Activated naive CD4-positive, alpha-beta T cell treated with anti-CD3 and anti-CD28 coated beads, Interleukin-2, amount 10 ng/mL, durations not matched to agents 7 days and 5 days (primary cell): ENCODE data around the gene GFRA3.
"Not testable (repeated sequence)": the region's sequence is repeated elsewhere in the genome, so short reads cannot be mapped to it uniquely, and the experiment has no call there.

Experiments
- CTCF ChIA-PET: fragments of 350-600 bp; sonication (Branson Sonifier 250); formaldehyde crosslinking; loops from one replicate; lab custom pipeline; 2021; ENCODE audit warnings: antibody characterized with exemption; lab: Charles Lee
- DNase-seq: peaks from one replicate; pipeline ENCODE4 v3.0.0-alpha.2; 2020
- H3K27ac Mint-ChIP-seq: one replicate; pipeline ENCODE4 v1.8.0; 2021; ENCODE audit warnings: mild to moderate bottlenecking, moderate library complexity, mixed read lengths
- H3K27me3 Mint-ChIP-seq: one replicate; pipeline ENCODE4 v1.8.0; 2021; ENCODE audit warnings: mild to moderate bottlenecking, mixed read lengths
- H3K36me3 Mint-ChIP-seq: one replicate; pipeline ENCODE4 v1.8.0; 2021; ENCODE audit warnings: mixed read lengths
- H3K4me1 Mint-ChIP-seq: one replicate; pipeline ENCODE4 v1.8.0; 2021; ENCODE audit warnings: mixed read lengths
- H3K4me3 Mint-ChIP-seq: one replicate; pipeline ENCODE4 v1.8.0; 2021; ENCODE audit warnings: mild to moderate bottlenecking, moderate library complexity, mixed read lengths
- H3K9me3 Mint-ChIP-seq: one replicate; pipeline ENCODE4 v1.8.0; 2021; ENCODE audit warnings: mixed read lengths

Gene GFRA3, protein sequence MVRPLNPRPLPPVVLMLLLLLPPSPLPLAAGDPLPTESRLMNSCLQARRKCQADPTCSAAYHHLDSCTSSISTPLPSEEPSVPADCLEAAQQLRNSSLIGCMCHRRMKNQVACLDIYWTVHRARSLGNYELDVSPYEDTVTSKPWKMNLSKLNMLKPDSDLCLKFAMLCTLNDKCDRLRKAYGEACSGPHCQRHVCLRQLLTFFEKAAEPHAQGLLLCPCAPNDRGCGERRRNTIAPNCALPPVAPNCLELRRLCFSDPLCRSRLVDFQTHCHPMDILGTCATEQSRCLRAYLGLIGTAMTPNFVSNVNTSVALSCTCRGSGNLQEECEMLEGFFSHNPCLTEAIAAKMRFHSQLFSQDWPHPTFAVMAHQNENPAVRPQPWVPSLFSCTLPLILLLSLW

DNA sequence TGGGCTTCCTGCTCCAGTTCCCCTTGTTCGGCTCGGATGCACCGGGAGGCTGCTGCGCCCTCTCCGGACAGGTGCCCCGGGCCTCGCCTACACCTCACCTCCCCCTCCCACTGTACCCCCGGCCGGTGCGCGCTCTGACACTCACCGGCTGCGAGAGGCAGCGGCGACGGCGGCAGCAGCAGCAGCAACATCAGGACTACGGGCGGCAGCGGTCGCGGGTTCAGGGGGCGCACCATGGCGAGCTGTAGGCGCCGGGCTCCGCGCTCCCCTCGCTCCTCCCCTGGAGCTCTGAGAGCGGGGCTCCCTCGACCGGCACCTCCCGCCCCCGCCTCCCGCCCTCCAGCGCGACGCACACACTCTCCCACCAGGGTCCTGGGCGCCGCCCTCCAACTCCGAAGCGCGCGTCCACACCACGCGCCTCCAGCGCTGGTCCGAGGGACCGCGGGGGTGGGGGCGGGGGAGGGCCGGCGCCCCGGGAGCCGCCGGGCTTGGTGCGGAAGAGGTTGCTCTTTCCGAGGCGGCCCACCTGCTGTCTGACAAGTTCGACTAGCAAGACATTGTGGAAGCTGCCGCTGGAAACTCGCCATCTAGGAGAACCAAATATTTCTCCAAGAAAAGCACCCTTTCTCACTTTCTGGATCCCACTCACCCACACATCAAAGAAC, at the start of gene GFRA3:
Gene GFRA3 (minus strand): TSS at position 433 of the 665 bp plus-strand sequence. CDS start 197 bp downstream, at position 236.
- CTCF ChIA-PET: no interaction called here
- peaks cover 46% of the 10 kb centered on the region for H3K27me3 Mint-ChIP-seq

GRCh38 chr5:138318211-138318610, 43.8 kb upstream of the GFRA3 start:
- not testable (repeated sequence) for H3K27me3 Mint-ChIP-seq, H3K4me3 Mint-ChIP-seq, H3K27ac Mint-ChIP-seq, H3K4me1 Mint-ChIP-seq, DNase-seq, H3K9me3 Mint-ChIP-seq
- peaks cover 20% of the 10 kb centered on the region for H3K36me3 Mint-ChIP-seq
- CTCF ChIA-PET: interaction anchor here (0.8 kb wide), 1 partner anchor 33 kb away, joined by 3 read pairs; no protein-coding TSS in a partner anchor

More for the DNA sequence above, at the start of gene GFRA3:
- no peak within 1 kb of the TSS for H3K27ac Mint-ChIP-seq
- H3K4me1 Mint-ChIP-seq: peaks cover 7% of the 10 kb centered on the region
- peak; percentile 28 for DNase-seq
- H3K9me3 Mint-ChIP-seq: no peaks in the 10 kb centered on the region
- no peaks in the 10 kb centered on the region for H3K36me3 Mint-ChIP-seq
- peak within 1 kb of the TSS; percentile 47 for H3K4me3 Mint-ChIP-seq

GRCh38 chr5:138316355-138316754, 41.9 kb upstream of the GFRA3 start:
- no peaks in the 10 kb centered on the region for H3K27me3 Mint-ChIP-seq
- no peaks in the 10 kb centered on the region for H3K9me3 Mint-ChIP-seq
- no peak for DNase-seq
- H3K27ac Mint-ChIP-seq: no peak overlapping the region
- CTCF ChIA-PET: interaction anchor here (0.8 kb wide), 1 partner anchor 138 kb away, joined by 3 read pairs; no protein-coding TSS in a partner anchor
- no peaks in the 10 kb centered on the region for H3K4me1 Mint-ChIP-seq
- peaks cover 35% of the 10 kb centered on the region for H3K36me3 Mint-ChIP-seq
- no peak overlapping the region for H3K4me3 Mint-ChIP-seq

DNA sequence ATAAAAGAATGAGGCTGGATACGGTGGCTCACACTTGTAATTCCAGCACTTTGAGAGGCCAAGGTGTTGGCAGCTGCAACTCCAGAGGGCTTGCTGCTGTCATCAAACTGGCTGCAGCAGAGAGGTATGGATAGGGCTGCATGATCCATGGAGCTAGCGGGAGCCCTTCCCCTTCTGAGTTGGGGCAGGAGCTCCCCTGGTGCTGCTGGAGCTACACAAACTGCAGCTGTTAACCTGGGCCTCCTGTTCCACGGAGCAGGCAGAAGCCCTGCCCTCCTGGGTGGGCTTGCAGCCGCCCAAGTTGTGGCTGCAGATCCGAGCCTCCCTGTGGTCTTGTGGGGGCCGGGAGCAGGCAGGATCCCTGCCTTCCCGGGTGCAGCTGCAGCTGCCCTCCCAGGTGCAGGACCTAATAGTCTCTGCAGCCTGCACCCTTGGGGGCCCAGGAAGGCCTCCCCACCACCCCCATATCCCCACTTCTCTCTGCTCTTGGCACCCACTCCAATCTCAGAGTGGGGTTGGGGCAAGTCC, 41.4 kb upstream of the GFRA3 start:
- CTCF ChIA-PET: interaction anchor here (0.8 kb wide), 1 partner anchor 138 kb away, joined by 3 read pairs; no protein-coding TSS in a partner anchor
- no peaks in the 10 kb centered on the region for H3K27me3 Mint-ChIP-seq
- H3K36me3 Mint-ChIP-seq: peaks cover 39% of the 10 kb centered on the region
- H3K27ac Mint-ChIP-seq: no peak overlapping the region
- no peaks in the 10 kb centered on the region for H3K4me1 Mint-ChIP-seq
- no peaks in the 10 kb centered on the region for H3K9me3 Mint-ChIP-seq
- no peak overlapping the region for H3K4me3 Mint-ChIP-seq
- DNase-seq: no peak

DNA sequence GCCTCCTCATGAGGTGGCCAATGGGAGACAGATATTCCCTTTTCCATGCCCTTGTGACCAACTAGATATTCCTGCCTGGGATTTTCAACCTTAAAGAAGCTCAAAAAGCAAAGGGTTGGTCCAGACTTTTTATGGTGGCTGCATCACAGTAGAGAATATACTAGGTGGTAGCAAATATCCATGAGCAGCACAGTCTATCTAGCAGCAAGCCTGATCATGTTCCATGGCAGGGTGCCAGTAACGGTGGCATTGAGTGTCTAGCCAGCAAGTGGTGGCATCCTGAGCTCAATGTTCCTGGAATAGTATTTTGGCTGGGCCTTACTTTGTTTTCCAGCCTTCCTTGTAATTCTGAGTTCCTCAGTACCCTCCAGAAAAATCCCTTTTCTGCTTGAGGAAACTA, 31.4 kb upstream of the GFRA3 start:
- no peaks in the 10 kb centered on the region for H3K27me3 Mint-ChIP-seq
- H3K27ac Mint-ChIP-seq: no peak overlapping the region
- DNase-seq: no peak
- H3K4me1 Mint-ChIP-seq: no peaks in the 10 kb centered on the region
- CTCF ChIA-PET: no interaction called here
- no peaks in the 10 kb centered on the region for H3K9me3 Mint-ChIP-seq
- no peak overlapping the region for H3K4me3 Mint-ChIP-seq
- peaks cover 19% of the 10 kb centered on the region for H3K36me3 Mint-ChIP-seq

DNA sequence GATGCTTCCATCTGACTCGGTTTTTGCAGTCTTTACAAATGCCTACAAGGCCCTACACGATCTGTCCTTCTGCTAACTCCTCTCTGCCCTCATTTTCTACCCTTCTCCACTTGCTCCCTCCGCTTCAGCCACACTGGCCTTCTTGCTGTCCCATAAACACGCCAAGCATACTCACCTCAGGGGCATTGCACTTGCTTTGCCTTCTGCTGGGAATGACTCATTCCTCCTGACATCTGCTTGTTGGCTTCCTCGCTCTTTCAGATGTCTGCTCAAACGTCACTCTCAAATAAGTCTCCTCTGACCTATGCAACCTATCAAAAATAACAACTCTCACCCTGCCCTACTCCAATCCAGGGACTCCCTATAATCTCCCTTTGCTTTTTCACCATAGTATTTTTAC, 29.0 kb upstream of the GFRA3 start:
- Mint-ChIP-seq H3K9me3 (no peaks in the 10 kb centered on the region), H3K27ac (no peak overlapping the region), H3K36me3 (peaks cover 23% of the 10 kb centered on the region), H3K4me3 (no peak overlapping the region), H3K27me3 (no peaks in the 10 kb centered on the region), H3K4me1 (no peaks in the 10 kb centered on the region)
- DNase-seq: no peak
- CTCF ChIA-PET: no interaction called here

GRCh38 chr5:138289296-138289695, 14.9 kb upstream of the GFRA3 start:
- Mint-ChIP-seq H3K27ac (no peak overlapping the region), H3K27me3 (no peaks in the 10 kb centered on the region), H3K36me3 (peaks cover 23% of the 10 kb centered on the region), H3K4me3 (no peak overlapping the region), H3K9me3 (no peaks in the 10 kb centered on the region), H3K4me1 (no peaks in the 10 kb centered on the region)
- DNase-seq: no peak
- CTCF ChIA-PET: no interaction called here

GRCh38 chr5:138287246-138287645, 12.8 kb upstream of the GFRA3 start:
- H3K36me3 Mint-ChIP-seq: peaks cover 23% of the 10 kb centered on the region
- no peak overlapping the region for H3K27ac Mint-ChIP-seq
- H3K4me3 Mint-ChIP-seq: no peak overlapping the region
- H3K27me3 Mint-ChIP-seq: no peaks in the 10 kb centered on the region
- no peaks in the 10 kb centered on the region for H3K4me1 Mint-ChIP-seq
- CTCF ChIA-PET: no interaction called here
- DNase-seq: no peak
- no peaks in the 10 kb centered on the region for H3K9me3 Mint-ChIP-seq

DNA sequence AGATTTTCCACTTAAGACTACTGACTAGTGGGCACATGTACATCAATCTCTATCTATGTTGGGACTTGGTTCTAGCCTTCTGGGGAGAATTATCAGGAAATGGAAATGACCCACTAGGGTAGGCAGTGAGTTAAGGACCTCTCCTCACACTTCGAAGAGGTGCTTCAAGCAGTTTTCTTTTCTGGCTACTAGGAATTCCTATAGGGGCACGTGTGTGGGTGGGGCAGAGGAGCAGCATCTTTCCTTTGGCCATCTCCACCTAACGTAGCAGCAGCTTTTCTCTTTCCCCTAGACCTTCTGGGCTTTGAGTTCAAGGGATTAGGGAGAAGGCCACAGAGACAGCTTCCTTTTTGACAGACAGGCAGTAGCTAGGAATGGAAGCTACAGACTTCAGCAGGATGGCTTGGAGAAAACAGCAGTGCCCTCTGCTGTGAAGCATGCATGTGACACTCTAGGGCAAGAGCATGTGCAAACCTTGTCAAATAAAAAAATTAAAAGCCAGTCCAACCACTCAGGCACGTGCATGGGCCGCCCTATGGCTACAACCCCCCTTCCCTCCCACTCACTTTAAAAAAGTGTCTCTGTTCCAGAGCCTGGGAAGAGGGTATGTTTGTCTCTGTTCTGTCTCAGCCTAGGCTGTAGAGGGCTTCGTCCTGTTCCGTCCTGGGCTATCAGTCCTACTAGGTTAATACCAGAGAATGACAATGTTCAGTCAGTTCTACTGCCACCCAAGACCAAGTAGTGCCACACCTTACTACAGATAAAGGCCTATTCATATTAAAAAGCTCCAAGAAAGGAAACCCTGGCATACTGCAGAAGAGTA, 8.7 kb upstream of the GFRA3 start:
- Mint-ChIP-seq H3K4me1 (no peaks in the 10 kb centered on the region), H3K4me3 (no peak overlapping the region), H3K36me3 (peaks cover 16% of the 10 kb centered on the region), H3K27me3 (no peaks in the 10 kb centered on the region), H3K9me3 (no peaks in the 10 kb centered on the region), H3K27ac (no peak overlapping the region)
- CTCF ChIA-PET: interaction anchor here (1.0 kb wide), 1 partner anchor 100 kb away, joined by 3 read pairs; no protein-coding TSS in a partner anchor
- peak; percentile 27 for DNase-seq

GRCh38 chr5:138280915-138281314, 6.5 kb upstream of the GFRA3 start:
- CTCF ChIA-PET: no interaction called here
- H3K36me3 Mint-ChIP-seq: peaks cover 11% of the 10 kb centered on the region
- H3K4me1 Mint-ChIP-seq: no peaks in the 10 kb centered on the region
- H3K9me3 Mint-ChIP-seq: no peaks in the 10 kb centered on the region
- no peak overlapping the region for H3K4me3 Mint-ChIP-seq
- peaks cover 13% of the 10 kb centered on the region for H3K27me3 Mint-ChIP-seq
- no peak overlapping the region for H3K27ac Mint-ChIP-seq
- DNase-seq: no peak

DNA sequence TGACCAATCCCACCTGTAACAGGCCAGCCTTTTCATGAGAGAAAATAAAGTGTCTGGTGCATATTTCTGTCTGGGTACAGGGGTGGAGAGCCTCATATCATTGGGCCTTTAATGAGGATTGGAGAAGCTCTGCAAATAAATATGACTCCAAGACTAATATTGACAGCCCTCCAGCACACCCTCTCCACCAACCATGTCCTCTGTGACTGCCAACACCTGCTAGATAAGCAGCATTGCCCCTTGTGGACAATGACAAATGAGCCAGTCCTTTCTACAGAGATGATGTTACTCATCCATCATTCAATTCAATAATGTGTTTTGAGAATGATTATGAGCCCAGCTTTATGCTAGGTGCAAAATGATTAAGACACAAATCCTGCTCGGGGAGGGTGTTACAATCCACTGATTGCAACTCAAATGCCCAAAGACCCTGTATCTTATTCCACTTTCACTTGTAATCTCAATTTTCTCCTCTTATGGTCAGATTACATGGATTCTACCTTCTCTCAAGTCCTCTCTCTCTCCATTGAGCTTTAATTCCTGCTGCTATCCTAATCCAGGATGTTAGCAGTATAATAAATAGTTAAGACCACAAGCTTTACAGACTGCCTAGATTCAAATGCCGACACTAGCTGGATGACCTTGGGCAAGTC, 2.1 kb upstream of the GFRA3 start:
- peaks cover 7% of the 10 kb centered on the region for H3K4me1 Mint-ChIP-seq
- H3K36me3 Mint-ChIP-seq: no peaks in the 10 kb centered on the region
- H3K9me3 Mint-ChIP-seq: no peaks in the 10 kb centered on the region
- no peak for DNase-seq
- CTCF ChIA-PET: no interaction called here
- no peak overlapping the region for H3K27ac Mint-ChIP-seq
- H3K27me3 Mint-ChIP-seq: peaks cover 42% of the 10 kb centered on the region
- H3K4me3 Mint-ChIP-seq: no peak overlapping the region

- no peaks in the 10 kb centered on the region for H3K36me3 Mint-ChIP-seq
- H3K4me1 Mint-ChIP-seq: peaks cover 7% of the 10 kb centered on the region
- H3K9me3 Mint-ChIP-seq: no peaks in the 10 kb centered on the region
- CTCF ChIA-PET: no interaction called here
- DNase-seq: no peak
- H3K27me3 Mint-ChIP-seq: peaks cover 46% of the 10 kb centered on the region
- H3K27ac Mint-ChIP-seq: no peak overlapping the region
- no peak overlapping the region for H3K4me3 Mint-ChIP-seq
Measured at GRCh38 chr5:138275895-138276294, 1.5 kb upstream of the GFRA3 start.

DNA sequence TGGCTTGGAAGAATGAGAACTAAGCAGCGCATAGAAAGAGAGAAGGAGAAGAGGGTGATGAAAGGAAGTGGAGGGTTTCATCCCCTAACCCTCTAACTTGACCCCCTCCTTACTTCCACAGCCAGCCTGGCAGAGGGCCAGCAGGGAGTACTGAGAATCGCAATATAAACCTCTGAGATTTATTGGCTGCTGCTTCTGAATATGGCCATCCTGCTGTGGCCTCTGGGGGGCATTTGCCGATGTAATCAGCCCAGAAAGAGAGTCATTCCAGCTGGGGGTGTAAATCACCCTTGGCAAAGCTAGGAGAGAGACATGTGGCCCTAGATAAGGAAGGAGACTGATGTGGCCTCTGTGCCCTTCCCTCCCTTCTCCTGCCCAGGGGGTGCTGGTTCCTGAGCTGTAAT, 960 bp upstream of the GFRA3 start:
- Mint-ChIP-seq H3K36me3 (no peaks in the 10 kb centered on the region), H3K27ac (no peak overlapping the region), H3K27me3 (peaks cover 46% of the 10 kb centered on the region), H3K9me3 (no peaks in the 10 kb centered on the region), H3K4me3 (no peak overlapping the region), H3K4me1 (peaks cover 7% of the 10 kb centered on the region)
- no peak for DNase-seq
- CTCF ChIA-PET: interaction anchor here (0.6 kb wide), 1 partner anchor 339 kb away, joined by 3 read pairs; no protein-coding TSS in a partner anchor
